Muscle layer of colon (tissue), 2 donors: Measurements from ENCODE around the gene VSNL1.

Experiments used
- H3K27ac ChIP-seq: one replicate; pipeline ENCODE4 v1.7.0; 2013; ENCODE audit warnings: low read depth, mild to moderate bottlenecking, low read length, moderate library complexity
- H3K27me3 ChIP-seq, 2 donors: one replicate each; pipeline ENCODE4 v1.7.0; 2013; ENCODE audit warnings: low read length in 2 of 2, mild to moderate bottlenecking in 2 of 2; ENCODE audit not compliant: insufficient read depth in 2 of 2, control insufficient read depth in 1 of 2
- H3K36me3 ChIP-seq: one replicate; pipeline ENCODE4 v1.7.0; 2013; ENCODE audit warnings: mild to moderate bottlenecking, low read length; ENCODE audit not compliant: insufficient read depth
- H3K4me1 ChIP-seq: one replicate; pipeline ENCODE4 v1.7.0; 2013; ENCODE audit warnings: mild to moderate bottlenecking, low read length; ENCODE audit not compliant: insufficient read depth
- H3K4me3 ChIP-seq, 2 donors: one replicate each; pipeline ENCODE4 v1.7.0; 2013; ENCODE audit warnings: low read length in 2 of 2, low read depth in 1 of 2, mild to moderate bottlenecking in 1 of 2, moderate library complexity in 1 of 2
- H3K9ac ChIP-seq: one replicate; pipeline ENCODE4 v1.7.0; 2013; ENCODE audit warnings: low read length
- H3K9me3 ChIP-seq: one replicate; pipeline ENCODE4 v1.7.0; 2013; ENCODE audit warnings: mild to moderate bottlenecking, low read length
- donor health status: abdominal sarcoma.
- donor health status: Adenocarcinoma of cecum.

VSNL1 gene

GRCh38 chr2:17540093-17540812 is at the start of gene VSNL1:
VSNL1 (plus strand) TSS chr2:17540696; CDS start chr2:17592075, 51,379 bp downstream.
- Histone ChIP-seq H3K27me3 (peaks cover 13 to 19% of the 10 kb centered on the region in 2 donors), H3K4me3 (peak within 1 kb of the TSS; percentile 43 to 80), H3K9ac (no peak within 1 kb of the TSS), H3K36me3 (no peaks in the 10 kb centered on the region), H3K9me3 (no peaks in the 10 kb centered on the region), H3K27ac (peak within 1 kb of the TSS; percentile 54), H3K4me1 (peaks cover 7% of the 10 kb centered on the region)

DNA sequence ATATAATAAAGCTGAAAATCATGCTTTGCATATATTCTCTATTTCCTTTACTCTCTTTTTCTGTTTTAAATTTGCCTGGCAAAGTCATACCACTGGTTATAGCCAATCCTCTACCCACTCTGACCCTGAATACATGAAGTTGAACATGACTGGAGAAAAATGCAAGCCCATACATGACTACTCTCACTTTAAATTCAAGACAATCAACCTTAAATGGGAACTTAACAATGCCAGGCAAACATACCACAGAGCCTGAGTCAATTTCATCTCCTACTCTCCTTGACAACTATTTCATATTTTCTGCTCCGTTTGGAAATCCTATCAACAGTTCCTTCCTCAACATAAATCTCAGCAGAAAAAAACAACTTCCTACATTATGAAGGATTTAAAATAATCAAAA is 44.9 kb upstream of the VSNL1 start:
- no peaks in the 10 kb centered on the region for H3K27me3 ChIP-seq

DNA sequence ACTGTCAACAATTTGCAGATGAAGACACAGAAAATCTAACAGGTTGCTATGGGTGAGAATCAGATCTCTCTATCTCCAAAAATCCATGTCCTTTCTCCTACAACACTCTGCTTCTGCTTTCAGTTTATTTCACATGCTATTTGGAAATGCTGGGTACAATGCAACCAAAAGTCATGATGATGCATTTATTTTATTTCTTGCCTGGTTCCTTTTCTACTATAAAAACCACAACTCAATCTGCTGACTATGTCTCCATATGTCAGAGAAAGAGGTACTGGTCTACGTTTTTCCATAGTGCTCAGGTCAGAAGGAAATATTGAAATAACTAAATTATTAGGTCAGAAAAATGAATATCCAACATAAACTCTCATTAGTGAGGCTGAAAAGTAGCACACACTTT is 42.8 kb upstream of the VSNL1 start:
- Histone ChIP-seq H3K36me3 (no peaks in the 10 kb centered on the region), H3K27ac (no peak overlapping the region), H3K4me1 (no peaks in the 10 kb centered on the region), H3K9ac (no peak overlapping the region), H3K27me3 (no peaks in the 10 kb centered on the region), H3K4me3 (no peak overlapping the region), H3K9me3 (no peaks in the 10 kb centered on the region)

More for the DNA sequence above, 44.9 kb upstream of the VSNL1 start:
- no peaks in the 10 kb centered on the region for H3K4me1 ChIP-seq
- no peak overlapping the region for H3K4me3 ChIP-seq
- H3K9ac ChIP-seq, result no peak overlapping the region
- no peaks in the 10 kb centered on the region for H3K9me3 ChIP-seq
- H3K27ac ChIP-seq, result no peak overlapping the region
- H3K36me3 ChIP-seq, result no peaks in the 10 kb centered on the region

GRCh38 chr2:17506736-17507616 is 33.5 kb upstream of the VSNL1 start:
- Histone ChIP-seq H3K36me3 (no peaks in the 10 kb centered on the region), H3K9me3 (no peaks in the 10 kb centered on the region), H3K9ac (no peak overlapping the region), H3K27me3 (no peaks in the 10 kb centered on the region), H3K4me1 (no peaks in the 10 kb centered on the region), H3K4me3 (no peak overlapping the region), H3K27ac (no peak overlapping the region)

DNA sequence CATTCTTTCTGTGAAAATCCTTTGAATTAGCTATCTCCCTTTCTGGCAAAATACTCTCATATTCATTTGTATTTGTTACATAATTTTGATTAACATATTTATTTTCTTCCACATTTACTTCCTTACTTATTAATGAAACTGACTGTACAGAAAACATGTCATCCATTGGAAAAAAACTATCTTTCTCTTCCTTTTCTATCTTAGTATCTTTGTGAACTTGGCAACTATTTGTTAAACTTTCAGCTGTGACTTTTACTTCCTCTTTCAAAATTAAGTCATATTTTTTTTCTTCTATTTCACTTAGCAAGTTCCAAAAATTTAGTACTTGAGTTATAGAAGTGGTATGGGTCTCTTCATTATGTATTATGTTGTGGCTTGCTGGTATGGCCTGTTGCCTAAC is 24.8 kb upstream of the VSNL1 start:
- no peak overlapping the region for H3K9ac ChIP-seq
- H3K27ac ChIP-seq, result no peak overlapping the region
- H3K9me3 ChIP-seq, result no peaks in the 10 kb centered on the region
- no peaks in the 10 kb centered on the region for H3K27me3 ChIP-seq
- H3K4me3 ChIP-seq, result no peak overlapping the region
- no peaks in the 10 kb centered on the region for H3K36me3 ChIP-seq
- H3K4me1 ChIP-seq, result peaks cover 7% of the 10 kb centered on the region

- H3K27ac ChIP-seq, result peak overlapping the region; percentile 68
- H3K4me1 ChIP-seq, result peaks cover 7% of the 10 kb centered on the region
- peak overlapping the region; percentile 41 for H3K9ac ChIP-seq
- H3K4me3 ChIP-seq, result peak overlapping the region; percentile 43 to 56
- H3K9me3 ChIP-seq, result no peaks in the 10 kb centered on the region
- H3K27me3 ChIP-seq, result no peaks in the 10 kb centered on the region
- H3K36me3 ChIP-seq, result no peaks in the 10 kb centered on the region
Observed at GRCh38 chr2:17517481-17518211, 22.9 kb upstream of the VSNL1 start.

GRCh38 chr2:17518212-17519154 is 22.0 kb upstream of the VSNL1 start, which contains the start of gene RAD51AP2:
RAD51AP2 (minus strand) TSS chr2:17518440; CDS start chr2:17518415, 25 bp downstream.
- Histone ChIP-seq H3K36me3 (no peaks in the 10 kb centered on the region), H3K27me3 (no peaks in the 10 kb centered on the region), H3K9ac (peak within 1 kb of the TSS; percentile 41), H3K4me3 (peak within 1 kb of the TSS; percentile 43 to 56), H3K4me1 (peaks cover 7% of the 10 kb centered on the region), H3K9me3 (no peaks in the 10 kb centered on the region), H3K27ac (peak within 1 kb of the TSS; percentile 68)

- no peak overlapping the region for H3K9ac ChIP-seq
- H3K27me3 ChIP-seq, result no peaks in the 10 kb centered on the region
- no peak overlapping the region for H3K27ac ChIP-seq
- no peaks in the 10 kb centered on the region for H3K9me3 ChIP-seq
- peaks cover 7% of the 10 kb centered on the region for H3K4me1 ChIP-seq
- H3K4me3 ChIP-seq, result no peak overlapping the region
- no peaks in the 10 kb centered on the region for H3K36me3 ChIP-seq
Observed at GRCh38 chr2:17519486-17519885, 21.0 kb upstream of the VSNL1 start.

- Histone ChIP-seq H3K9me3 (no peaks in the 10 kb centered on the region), H3K4me1 (peaks cover 7% of the 10 kb centered on the region), H3K9ac (no peak overlapping the region), H3K27ac (no peak overlapping the region), H3K36me3 (no peaks in the 10 kb centered on the region), H3K4me3 (no peak overlapping the region), H3K27me3 (no peaks in the 10 kb centered on the region)
Observed at GRCh38 chr2:17520761-17521160, 19.7 kb upstream of the VSNL1 start.

GRCh38 chr2:17521621-17522020 is 18.9 kb upstream of the VSNL1 start:
- no peak overlapping the region for H3K27ac ChIP-seq
- no peak overlapping the region for H3K9ac ChIP-seq
- H3K4me1 ChIP-seq, result peaks cover 7% of the 10 kb centered on the region
- H3K4me3 ChIP-seq, result no peak overlapping the region
- H3K9me3 ChIP-seq, result no peaks in the 10 kb centered on the region
- H3K27me3 ChIP-seq, result no peaks in the 10 kb centered on the region
- no peaks in the 10 kb centered on the region for H3K36me3 ChIP-seq
